Left ventricle myocardium inferior (tissue), 1 donor: Measurements from ENCODE around the gene PPM1H. TPM values are rescaled to one million over a fixed set of nuclear protein-coding genes. Genes with fewer than 3 reads are reported as not detected.
A peak's percentile ranks its signal among the peaks of the same experiment; 100 is the strongest.

Experiments
- DNase-seq: peaks from one replicate; pipeline ENCODE4 v3.0.0-alpha.2; 2020
- H3K27ac ChIP-seq: fragments of 200-600 bp; replicated peaks from 2 replicates; pipeline ENCODE4 v1.8.0; 2021
- H3K27me3 ChIP-seq: fragments of 200-600 bp; 2 replicates; pipeline ENCODE4 v1.8.0; 2021; ENCODE audit warnings: low read depth
- H3K36me3 ChIP-seq: fragments of 200-600 bp; 2 replicates; pipeline ENCODE4 v1.8.0; 2021
- H3K4me1 ChIP-seq: fragments of 200-600 bp; 2 replicates; pipeline ENCODE4 v1.8.0; 2021
- H3K4me3 ChIP-seq: fragments of 200-600 bp; 2 replicates; pipeline ENCODE4 v1.8.0; 2021; ENCODE audit warnings: mild to moderate bottlenecking, moderate library complexity
- H3K9me3 ChIP-seq: fragments of 200-600 bp; replicated peaks from 2 replicates; pipeline ENCODE4 v1.8.0; 2021
- intact Hi-C: fragments of 100-400 bp; cut with micrococcal nuclease; formaldehyde crosslinking; loops from one replicate; pipeline ENCODE4 v1.11.0; 2022
- total RNA-seq: library from RNA; stranded (reverse); fragmentation: NEBNext Ultra II Directional; extraction: Animal tissue kit (Norgen Biotek cat#: 25700); gene quantifications from one replicate; pipeline ENCODE4 v1.2.1, GENCODE V29; 2021
- TF ChIP-seq, protein P1 (sequence below): fragments of 200-600 bp; IDR thresholded peaks from 2 replicates; pipeline ENCODE4 v1.8.0; 2021; ENCODE audit warnings: antibody characterized with exemption, mild to moderate bottlenecking, borderline replicate concordance
- donor health status: DM: no; HTN: yes; CAD: no; lungs with severe emphysema.

The PPM1H gene
- total RNA-seq, 1 donor from 2014 or later, result 6.0 TPM

DNA sequence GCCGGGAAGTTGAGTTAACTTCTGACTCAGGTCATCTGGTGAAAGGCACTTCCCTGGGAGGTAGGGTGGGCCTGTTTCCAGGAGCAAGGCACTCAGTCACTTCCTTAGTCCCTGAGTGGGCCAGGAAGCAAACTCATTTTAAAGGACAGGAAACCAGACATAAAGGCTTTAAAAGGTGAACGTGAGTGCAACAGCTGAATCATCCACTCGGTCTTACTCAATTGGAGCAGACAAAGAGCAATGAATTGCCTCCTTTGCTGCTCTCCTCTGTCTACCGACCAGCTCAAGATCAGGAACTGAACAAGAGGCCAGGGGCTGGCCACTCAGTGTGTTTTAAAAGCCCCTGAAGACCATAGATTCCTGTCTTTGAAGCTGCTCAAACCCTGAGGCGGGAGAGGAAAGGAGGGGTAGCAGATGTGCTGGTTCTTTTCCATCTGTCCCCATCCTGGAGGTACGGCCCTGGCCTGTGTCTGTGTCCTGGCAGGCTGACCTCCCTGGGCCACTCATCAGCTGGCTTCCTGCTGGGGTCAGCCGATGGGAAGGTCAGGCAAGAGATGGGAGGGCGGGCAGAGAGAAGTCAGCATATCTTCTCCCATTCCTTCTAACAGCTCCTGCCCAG, 148.9 kb downstream of the PPM1H start:
- Histone ChIP-seq H3K4me1 (peaks cover 59% of the 10 kb centered on the region), H3K27me3 (no peaks in the 10 kb centered on the region), H3K27ac (peak overlapping the region; percentile 86), H3K4me3 (no peak overlapping the region), H3K36me3 (no peaks in the 10 kb centered on the region), H3K9me3 (no peaks in the 10 kb centered on the region)
- intact Hi-C loops, result no loop called here
- DNase-seq, result no peak
- TF ChIP-seq, protein P1, sequence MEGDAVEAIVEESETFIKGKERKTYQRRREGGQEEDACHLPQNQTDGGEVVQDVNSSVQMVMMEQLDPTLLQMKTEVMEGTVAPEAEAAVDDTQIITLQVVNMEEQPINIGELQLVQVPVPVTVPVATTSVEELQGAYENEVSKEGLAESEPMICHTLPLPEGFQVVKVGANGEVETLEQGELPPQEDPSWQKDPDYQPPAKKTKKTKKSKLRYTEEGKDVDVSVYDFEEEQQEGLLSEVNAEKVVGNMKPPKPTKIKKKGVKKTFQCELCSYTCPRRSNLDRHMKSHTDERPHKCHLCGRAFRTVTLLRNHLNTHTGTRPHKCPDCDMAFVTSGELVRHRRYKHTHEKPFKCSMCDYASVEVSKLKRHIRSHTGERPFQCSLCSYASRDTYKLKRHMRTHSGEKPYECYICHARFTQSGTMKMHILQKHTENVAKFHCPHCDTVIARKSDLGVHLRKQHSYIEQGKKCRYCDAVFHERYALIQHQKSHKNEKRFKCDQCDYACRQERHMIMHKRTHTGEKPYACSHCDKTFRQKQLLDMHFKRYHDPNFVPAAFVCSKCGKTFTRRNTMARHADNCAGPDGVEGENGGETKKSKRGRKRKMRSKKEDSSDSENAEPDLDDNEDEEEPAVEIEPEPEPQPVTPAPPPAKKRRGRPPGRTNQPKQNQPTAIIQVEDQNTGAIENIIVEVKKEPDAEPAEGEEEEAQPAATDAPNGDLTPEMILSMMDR, result no peak

DNA sequence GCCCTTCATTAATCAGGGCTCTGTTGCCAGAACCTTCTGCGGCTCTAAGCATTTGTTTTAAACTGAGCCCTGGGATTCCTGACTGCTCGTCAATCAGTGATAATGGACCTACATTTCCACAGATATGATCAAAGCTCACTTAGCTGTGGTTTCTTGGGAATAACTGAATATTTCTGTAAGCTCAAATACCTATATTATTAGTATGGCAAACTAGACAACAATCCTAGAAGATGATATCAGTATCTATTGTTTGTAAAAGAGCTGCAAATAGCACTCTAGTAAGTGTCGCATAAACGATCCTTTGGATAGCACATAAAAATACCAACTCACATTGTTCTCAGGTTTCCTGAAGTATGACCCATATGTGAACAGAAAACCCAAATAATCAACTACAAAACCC, 150.4 kb downstream of the PPM1H start:
- DNase-seq, result no peak
- intact Hi-C loops, result no loop called here
- Histone ChIP-seq H3K4me3 (no peak overlapping the region), H3K36me3 (no peaks in the 10 kb centered on the region), H3K27ac (peak overlapping the region; percentile 86), H3K4me1 (peaks cover 50% of the 10 kb centered on the region), H3K27me3 (no peaks in the 10 kb centered on the region), H3K9me3 (no peaks in the 10 kb centered on the region)
- TF ChIP-seq, protein P1, result no peak

DNA sequence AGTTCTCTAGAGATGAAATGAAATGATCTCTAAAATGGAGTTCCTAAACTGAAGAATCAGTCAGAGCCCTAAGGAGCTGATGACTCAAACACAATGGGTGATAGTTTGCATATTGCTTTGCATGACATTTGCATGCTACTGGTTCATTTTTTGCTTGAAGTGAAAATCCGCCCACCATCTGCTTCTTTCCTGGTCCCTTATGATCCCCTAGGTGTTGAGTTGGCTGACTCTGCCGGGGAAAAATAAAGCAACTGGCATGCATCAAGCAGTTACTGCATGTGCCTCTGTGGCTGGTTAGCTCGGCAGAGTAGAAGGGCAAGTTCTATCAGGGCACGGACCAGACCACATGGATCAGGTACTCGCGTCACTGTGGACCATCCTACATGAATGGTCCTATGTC, 151.1 kb downstream of the PPM1H start:
- DNase-seq, result no peak
- intact Hi-C loops, result no loop called here
- H3K27me3 ChIP-seq, result no peaks in the 10 kb centered on the region
- H3K9me3 ChIP-seq, result no peaks in the 10 kb centered on the region
- no peak overlapping the region for H3K4me3 ChIP-seq
- peaks cover 46% of the 10 kb centered on the region for H3K4me1 ChIP-seq
- H3K36me3 ChIP-seq, result no peaks in the 10 kb centered on the region
- TF ChIP-seq, protein P1, result no peak
- H3K27ac ChIP-seq, result no peak overlapping the region

DNA sequence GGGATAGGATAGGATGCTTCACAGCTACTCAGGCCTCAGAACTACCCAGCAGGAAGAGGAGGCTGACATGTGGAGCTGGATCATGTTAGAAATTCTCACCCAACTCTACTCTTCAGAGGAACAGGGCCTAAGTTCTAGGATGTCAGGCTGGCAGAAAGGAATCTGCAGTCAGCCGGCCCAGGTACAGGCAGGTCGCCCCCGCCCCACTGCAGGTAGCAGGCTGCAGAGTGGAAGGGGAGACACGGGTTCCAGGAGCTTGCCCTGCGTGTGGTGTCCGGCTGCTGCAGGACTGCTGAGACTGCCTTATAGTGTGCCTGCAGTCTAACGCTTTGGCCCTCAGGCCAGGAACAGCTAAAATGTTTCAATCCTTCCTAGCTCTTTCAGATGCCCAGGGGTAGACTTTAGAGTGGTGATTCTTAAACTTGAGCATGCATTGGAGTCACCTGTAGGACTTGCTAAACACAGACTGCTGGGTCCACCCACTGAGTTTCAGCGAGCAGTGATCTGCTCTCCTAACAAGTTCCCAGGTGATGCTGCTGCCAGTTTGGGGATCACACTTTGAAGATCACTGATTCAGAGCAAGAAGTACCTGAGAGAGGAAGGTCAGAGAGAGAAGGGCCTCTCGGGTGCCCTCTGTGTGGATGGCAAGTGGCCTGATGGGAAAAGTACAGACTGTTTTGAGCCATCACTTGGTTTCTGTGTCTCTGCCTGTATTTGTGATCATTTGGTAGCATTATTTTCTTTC, 153.6 kb downstream of the PPM1H start:
- TF ChIP-seq, protein P1, result no peak
- Histone ChIP-seq H3K4me1 (peaks cover 30% of the 10 kb centered on the region), H3K4me3 (no peak overlapping the region), H3K36me3 (no peaks in the 10 kb centered on the region), H3K9me3 (no peaks in the 10 kb centered on the region), H3K27me3 (no peaks in the 10 kb centered on the region), H3K27ac (no peak overlapping the region)
- DNase-seq, result no peak
- intact Hi-C loops, result no loop called here

DNA sequence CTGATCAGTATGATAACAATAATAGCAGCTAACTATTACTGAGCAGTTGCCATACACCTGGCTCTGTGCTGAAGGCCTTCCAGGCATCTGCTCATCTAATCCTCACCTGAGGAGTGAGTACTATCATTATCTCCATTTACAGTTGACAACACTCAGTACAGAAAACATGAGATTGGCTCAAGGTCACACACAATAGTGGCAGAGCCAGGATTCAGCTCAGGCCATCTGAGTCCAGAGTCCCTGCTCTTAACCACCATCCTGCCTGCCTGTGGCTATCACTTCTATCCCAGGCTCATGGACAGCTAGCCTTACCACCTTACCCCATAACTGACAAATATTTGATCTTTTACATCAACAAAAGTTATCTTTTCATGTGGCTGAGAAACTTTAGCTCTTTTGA, 155.5 kb downstream of the PPM1H start:
- no peak for DNase-seq
- Histone ChIP-seq H3K27me3 (no peaks in the 10 kb centered on the region), H3K4me1 (peaks cover 15% of the 10 kb centered on the region), H3K9me3 (no peaks in the 10 kb centered on the region), H3K27ac (no peak overlapping the region), H3K4me3 (no peak overlapping the region), H3K36me3 (no peaks in the 10 kb centered on the region)
- intact Hi-C loops, result no loop called here
- TF ChIP-seq, protein P1, result no peak
